Measurements from ENCODE around the gene B4GALT1.

DNA sequence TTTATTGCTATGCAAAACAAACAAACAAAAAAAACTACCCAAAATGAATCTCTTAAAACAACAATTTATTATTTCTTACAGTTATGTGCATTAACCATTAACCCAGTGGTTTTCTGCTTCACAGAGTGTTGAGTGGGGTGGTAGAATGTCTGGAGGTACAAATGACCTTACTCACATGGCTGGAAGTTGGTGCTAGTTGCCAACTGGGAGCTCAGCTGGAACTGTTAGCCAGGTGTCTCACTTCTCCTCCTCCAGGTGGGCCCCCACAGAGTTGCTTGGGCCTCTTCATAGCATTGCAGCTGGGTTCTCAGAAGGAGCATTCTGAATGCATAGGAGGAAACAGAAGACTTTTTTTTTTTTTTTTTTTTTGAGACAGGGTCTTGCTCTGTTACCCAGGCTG, 10.5 kb upstream of the B4GALT1 start:
- TF ChIP-seq POLR2AphosphoS5 (IDR thresholded peaks at IDR 0.05; ENCODE audit: insufficient read depth, low read depth, low read length) = no peak
- TF ChIP-seq, protein P1, sequence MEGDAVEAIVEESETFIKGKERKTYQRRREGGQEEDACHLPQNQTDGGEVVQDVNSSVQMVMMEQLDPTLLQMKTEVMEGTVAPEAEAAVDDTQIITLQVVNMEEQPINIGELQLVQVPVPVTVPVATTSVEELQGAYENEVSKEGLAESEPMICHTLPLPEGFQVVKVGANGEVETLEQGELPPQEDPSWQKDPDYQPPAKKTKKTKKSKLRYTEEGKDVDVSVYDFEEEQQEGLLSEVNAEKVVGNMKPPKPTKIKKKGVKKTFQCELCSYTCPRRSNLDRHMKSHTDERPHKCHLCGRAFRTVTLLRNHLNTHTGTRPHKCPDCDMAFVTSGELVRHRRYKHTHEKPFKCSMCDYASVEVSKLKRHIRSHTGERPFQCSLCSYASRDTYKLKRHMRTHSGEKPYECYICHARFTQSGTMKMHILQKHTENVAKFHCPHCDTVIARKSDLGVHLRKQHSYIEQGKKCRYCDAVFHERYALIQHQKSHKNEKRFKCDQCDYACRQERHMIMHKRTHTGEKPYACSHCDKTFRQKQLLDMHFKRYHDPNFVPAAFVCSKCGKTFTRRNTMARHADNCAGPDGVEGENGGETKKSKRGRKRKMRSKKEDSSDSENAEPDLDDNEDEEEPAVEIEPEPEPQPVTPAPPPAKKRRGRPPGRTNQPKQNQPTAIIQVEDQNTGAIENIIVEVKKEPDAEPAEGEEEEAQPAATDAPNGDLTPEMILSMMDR (IDR thresholded peaks at IDR 0.05; ENCODE audit: extremely low read depth in 1 of 2, insufficient read depth in 1 of 2, low read depth in 1 of 2, low read length in 2 of 2) = no peak

Data from endothelial cell of umbilical vein (primary cell).